ENCODE data around the gene PPP1CC.
"Not testable (repeated sequence)": the region's sequence is repeated elsewhere in the genome, so short reads cannot be mapped to it uniquely, and the experiment has no call there.

PPP1CC gene

DNA sequence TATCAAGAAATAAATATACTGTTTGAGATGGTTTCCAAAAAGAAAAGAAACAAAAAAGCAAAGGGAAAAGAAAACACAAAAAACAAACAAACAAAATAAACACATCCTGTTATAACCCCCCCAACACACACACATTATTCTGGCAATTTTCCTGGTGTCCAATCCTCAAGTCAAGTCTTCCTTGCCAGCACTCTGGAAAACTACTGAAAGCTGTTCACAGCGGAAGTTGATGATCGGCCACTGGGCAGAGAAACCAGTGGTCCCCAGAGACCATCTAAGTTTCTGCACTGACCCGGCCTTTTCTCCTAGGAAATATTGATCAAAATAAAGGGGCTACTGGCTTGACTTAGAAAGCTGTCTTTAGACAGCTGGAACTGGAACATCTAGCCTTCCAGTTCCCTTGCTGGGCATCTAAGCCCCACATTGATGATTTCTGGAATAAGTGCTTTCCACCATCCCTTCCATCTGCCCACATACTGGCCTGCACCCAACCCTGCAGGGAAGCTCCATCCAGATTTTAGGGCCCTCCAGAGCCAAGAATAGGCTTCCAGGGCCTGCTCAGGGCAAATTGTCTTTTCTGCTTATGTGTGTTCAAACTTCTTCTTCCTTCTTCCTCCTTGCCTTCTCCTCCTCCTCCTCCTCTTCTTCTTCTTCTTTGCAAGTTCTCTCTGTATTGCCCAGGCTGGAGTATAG lies 11.6 kb upstream of the PPP1CC start:
- no peak for DNase-seq (ENCODE audit: low spot score)

DNA sequence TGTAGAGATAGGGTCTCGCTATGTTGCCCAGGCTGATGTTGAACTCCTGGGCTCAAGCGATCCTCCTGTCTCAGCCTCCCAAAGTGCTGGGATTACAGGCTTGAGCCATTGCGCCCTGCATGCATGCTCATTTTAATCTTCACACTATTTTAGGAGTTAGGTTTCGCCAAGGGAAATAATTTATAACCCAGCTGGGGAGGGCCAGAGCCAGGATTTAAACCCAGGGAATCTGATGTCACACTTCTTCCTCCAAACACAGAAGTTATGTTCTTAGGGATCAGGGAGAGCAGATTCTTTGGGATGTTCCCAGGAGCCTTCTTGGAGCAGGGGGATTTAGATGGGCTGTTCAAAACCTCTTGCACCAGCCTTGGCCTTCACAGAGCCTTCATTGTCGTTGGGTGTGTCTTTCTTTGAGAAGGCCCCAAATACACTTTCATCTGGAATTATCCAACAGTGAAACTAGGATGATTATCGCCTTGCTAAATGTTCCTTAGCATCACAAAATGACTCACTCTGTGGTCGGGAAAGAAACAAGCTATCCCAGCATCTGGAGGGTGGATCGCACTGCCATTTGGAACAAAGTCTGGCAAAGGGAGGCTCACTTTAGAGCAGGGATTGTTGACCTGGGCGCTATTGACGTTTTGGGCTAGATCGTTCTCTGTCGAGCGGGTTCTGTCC lies 8.2 kb upstream of the PPP1CC start:
- no peak for DNase-seq (ENCODE audit: low spot score)

DNA sequence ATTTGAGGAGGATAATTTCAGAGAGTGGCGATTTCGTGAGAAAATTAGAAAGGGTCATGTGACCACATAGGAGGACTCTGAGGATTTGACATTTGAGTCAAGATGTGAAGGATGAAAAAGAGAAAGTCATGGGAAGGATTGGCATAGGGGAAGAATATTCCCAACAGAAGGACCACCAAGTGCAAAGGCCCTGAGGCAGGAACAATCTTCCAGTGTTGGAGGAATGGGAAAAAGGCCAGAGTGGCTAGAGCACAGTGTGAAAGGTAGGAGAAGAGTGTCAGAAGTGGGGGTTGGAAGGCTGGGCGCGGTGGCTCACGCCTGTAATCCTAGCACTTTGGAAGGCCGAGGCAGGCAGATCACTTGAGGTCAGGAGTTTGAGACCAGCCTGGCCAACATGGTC lies 3.9 kb upstream of the PPP1CC start:
- no peak for DNase-seq (ENCODE audit: low spot score)

DNA sequence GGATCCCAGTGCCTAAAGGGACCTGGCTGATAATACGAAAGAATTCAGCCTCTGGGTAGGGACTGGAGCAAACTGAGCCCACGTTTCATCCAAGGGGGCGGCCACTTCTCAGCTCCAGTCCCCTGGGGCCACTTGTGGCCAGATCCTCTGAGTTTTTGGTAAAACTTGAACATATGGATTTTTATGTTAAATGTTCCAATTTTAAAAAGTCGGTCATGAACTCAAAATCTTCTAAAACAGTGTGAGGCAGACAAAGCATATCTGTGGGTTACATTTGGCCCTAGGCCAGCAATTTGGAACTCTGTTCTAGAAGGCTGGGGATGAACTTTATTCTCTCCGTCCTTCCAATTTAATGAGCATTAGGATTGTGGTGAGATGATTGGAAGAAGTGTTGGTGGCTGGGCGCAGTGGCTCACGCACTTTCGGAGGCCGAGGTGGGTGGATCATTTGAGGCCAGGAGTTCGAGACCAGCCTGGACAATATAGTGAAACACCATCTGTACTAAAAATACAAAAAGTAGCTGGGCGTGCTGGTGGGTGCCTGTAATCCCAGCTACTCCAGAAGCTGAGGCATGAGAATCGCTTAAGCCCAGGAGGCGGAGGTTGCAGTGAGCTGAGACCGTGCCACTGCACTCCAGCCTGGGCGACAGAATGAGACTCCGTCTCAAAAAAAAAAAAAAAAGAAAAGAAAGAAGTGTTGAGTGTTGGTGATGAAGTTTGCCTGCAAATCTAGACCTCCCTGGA lies 3.0 kb upstream of the PPP1CC start:
- no peak for DNase-seq (ENCODE audit: low spot score)

DNA sequence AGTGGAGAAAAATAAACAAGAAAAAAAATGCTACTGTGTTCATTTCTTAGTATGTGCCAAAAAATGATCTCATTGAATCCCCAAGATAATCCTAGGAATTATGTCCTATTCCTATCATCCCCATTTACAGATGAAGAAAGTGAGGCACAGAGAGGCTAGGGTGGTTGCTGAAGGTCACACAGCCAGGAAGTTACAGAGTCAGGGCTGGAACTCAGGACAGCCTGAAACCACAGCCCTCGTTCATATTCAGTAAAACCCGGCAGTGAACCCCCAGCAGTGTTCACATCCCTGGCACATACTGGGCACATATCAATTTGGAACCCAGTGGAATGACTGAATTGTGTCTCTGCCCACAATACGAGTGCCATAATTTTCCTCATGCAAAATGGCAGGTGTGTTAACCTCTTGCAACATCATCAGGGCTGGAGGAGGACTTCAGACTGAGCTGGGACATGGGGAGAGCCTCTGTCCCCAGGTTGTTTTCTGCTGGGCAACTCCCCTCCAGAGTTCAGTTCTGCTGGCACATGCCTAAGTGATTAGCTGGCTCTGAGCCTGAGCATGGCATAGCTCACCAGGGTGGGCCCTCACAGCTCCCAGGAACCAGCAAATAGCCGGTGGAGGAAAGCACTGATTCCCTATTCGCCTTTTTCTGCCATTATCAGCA lies 2.0 kb upstream of the PPP1CC start:
- no peak for DNase-seq (ENCODE audit: low spot score)

DNA sequence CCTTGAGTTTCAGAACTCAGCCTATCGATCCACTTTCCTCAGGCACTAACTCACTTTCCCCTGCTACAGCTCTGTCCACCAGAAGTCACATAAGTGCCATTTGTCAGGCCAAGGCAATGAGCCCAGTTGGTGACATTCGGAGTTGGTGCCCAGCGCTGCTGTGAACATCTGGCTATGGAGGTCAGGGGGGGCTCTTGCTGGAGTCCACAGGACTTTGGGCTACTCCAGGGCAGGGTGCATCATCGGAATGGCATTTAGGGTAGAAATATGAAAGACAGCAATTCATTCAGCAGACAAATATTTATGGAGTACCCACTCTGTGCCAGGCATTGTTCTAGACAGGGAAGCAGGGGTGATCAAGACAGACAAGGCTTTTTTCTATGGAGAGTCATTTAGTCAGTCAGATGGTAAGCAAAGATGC lies 1.5 kb upstream of the PPP1CC start:
- DNase-seq (ENCODE audit: low spot score): peak; percentile 87

DNA sequence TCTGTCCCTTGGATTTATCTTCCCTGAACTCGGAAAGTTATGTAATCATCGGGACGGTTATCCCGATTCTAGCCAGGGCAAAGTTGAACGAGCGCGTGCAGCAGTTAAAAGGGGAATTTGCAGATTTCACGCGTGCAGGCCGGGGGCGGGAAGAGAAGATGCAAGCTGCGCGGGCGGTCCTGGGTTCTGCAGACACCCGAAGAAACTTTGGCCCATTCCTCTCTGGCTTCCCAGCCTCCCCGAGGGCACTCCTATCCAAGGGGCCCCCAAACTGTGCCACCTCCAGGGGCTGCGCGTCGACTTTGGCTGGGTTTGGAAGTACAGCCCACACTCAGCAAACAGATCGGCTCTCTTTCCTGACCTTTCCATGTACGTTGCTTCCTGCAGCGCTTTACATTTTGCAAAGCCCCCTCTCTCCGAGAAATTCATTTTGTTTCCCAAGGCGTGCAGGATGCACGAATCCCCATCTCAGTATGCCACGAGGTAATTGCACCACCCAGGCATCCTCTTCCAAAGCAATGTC lies 941 bp upstream of the PPP1CC start:
- no peak for DNase-seq (ENCODE audit: low spot score)

DNA sequence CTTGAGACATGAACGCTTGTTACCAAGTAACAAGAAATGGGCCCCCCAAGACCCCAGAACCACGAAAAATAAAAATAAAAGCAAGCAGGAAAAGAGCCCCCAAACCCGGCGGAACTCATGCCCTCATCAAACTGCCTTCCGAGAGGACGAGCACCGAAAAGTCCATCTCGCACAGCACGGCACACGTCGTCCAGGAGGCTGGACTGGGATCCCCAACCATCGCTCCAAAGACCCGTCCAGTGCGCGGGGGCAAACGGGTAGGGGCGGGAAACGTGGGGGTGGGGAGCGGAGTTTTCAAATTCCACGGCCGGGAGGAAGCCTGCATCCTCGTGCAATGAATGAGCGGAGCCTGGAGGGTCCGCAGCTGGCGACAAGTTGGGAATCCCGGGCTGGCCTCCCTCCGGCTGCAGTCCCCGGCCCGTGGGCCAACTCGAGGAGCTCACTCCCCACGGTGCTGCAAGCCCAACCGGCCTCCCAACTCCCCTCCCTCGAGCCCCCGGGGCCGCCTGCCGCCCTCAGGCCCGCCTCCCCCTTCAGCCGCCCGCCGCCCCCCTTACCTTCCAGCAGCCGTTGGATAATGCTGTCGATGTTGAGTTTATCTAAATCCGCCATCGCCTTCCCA lies 484 bp downstream of the PPP1CC start:
- no peak for DNase-seq (ENCODE audit: low spot score)

DNA sequence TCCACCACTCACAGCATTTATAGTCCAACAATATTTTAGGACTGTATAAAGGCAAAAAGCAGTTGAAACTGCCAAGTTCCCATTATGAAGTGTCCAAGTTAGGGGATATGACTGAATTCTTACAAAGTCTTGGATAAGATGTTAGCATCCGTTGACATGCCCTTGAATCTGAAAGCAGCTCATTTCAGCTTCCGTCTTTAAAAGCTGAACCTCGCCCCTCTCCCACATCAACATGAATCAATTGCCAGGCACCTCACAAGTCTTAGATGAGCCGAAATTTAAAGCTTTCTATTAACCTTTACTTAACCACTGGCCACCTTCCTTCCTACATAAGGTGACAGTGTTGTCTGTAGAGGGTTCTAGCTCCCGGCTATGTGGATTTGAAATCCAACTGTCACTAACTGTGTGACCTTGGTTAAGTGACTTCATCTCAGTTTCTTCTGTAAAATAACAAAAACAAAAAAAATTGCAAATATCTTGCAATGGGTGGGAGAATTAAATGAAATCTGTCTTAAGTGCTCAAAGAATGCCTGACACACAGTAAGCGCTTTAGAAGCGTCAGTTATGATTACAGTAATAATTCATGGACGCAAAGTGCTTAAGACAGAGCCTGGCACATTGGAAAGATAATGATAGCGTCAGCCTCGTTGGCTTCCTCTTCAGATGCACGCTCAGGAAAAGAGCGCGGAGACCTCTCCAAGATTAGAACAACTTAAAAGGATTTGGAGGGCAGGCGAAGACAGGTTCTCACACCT lies 1.2 kb downstream of the PPP1CC start:
- no peak for DNase-seq (ENCODE audit: low spot score)

DNA sequence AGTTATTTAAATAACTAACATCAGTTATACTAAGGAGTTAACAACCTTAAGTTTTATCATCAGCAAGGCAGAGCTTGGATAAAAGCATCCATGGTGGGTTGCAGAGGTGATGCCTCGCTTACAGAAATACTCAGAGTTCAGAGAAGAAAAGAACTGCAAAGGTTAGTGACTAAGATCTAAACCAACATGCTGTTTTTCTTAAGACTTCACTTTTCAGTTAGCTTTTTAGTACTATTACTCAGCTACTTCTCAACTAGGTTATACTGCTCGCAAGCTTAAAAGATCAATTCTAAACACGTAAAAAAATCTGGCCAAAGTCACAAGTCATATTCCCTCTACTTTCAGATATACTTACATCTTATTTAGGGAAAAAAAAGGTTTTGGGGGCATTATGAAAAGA lies 2.8 kb downstream of the PPP1CC start:
- DNase-seq (ENCODE audit: low spot score): no peak

DNA sequence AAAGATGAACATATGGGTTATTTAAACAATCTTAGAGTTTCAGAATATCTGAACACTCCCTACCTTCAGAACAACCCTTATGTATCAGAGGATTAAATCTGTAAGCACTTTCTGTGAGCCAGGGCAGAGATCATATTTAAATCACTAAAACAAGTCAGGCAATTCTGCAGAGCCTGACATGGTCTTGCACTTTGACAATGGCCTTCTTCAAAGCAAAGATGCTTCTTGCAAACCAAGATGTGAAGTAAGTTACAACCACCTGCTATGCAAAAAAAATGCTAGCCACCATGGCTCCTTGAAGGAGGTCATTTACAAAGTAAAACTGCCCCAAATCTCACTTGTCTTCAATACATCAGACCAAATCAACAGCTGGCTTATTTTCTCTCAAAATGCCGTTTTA lies 3.2 kb downstream of the PPP1CC start:
- no peak for DNase-seq (ENCODE audit: low spot score)

DNA sequence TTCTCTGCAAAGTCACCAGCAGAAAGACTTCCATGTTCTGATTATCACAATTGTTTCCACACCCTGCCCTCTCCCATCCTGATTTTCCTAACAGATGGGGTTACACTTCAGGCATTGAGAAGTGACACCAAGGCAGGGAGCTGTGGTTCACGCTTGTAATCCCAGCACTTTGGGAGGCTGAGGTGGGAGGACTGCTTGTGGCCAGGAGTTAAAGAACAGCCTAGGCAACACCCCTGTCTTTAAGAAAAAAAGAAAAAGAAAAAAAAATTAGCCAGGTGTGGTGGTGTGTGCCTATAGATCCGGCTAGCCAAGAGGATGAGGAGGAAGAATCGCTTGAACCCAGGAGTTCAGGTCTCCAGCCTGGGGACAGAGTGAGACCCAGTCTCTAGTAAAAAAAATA lies 5.2 kb downstream of the PPP1CC start:
- no peak for DNase-seq (ENCODE audit: low spot score)

DNA sequence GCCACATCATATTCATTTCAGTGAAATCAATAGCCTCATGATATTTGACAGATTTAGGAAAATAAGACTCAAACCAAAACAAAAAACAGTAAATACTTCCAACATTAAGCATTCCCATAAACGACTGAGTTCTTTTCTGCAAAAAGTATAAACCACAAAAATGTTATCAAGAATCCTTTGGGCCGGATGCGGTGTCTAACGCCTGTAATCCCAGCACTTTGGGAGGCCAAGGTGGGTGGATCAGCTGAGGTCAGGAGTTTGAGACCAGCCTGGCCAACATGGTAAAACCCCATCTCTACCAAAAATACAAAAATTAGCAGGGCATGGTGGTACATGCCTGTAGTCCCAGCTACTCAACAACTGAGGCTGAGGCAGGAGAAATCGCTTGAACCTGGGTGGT lies 5.7 kb downstream of the PPP1CC start:
- not testable (repeated sequence) for DNase-seq (ENCODE audit: low spot score)

DNA sequence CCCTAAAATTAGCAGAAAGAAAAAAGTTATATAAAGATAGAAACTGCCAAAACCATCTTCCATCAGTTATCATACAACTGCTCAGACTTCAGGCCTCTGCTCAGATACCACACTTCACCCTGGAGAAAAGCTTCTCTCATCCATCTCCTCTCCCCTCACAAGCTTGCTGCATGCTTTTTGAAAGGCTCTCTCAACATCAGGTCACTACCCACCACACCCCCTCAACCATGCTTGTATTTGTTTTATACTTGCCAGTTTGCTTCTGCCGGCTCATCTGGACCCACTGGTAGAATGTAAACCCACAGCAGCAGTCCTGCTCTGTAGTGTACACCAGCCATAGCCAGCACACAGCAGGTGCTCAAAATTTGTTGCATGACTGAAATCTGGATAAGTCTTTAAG lies 8.8 kb downstream of the PPP1CC start:
- no peak for DNase-seq (ENCODE audit: low spot score)

DNA sequence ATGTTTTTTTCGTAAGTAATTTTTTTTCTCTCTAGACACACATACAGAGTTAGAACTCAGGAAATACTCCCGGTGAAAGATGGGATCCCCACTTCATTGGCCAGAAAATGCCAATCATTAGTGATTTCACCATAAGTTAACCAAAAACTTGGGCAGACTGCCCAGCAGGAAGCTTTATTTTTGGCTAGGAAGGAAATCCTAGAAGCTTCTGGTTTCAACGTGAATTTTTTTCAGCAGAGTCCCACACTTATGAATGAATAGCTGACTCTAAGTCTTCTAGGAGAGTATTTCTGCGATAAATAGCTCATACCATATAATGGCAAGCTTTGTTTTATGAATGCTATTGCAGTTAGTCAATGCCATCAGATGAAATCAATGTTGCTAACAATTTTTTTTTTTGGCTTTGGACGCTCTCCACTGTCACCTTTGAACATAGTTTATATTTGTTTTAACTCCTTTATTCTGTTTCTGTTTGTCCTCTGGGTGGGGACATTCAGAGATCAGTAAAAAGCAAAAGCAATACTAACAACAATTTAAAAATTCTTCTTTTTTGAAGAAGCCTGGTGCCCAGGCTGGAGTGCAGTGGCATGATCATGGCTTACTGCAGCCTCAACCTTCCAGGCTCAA lies 9.5 kb downstream of the PPP1CC start:
- DNase-seq (ENCODE audit: low spot score): peak; percentile 70

DNA sequence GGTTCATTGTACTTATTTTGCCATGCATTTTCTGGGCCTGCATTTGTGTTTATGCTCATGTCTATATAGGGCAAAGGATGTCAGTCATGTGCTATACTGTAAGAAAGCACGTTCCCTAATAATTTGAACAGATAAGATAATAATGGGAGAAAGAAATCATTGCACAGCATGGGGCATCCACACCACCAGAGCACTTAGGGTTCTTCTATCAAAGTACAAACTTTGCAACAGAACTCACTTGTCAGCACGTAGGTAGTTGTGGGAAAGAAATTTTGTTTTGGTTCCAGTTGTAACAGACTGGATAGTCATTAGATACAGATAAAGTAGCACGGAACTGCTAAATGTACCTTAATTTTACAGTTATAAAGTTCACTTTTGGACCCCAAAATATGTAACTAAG lies 10.1 kb downstream of the PPP1CC start:
- no peak for DNase-seq (ENCODE audit: low spot score)

DNA sequence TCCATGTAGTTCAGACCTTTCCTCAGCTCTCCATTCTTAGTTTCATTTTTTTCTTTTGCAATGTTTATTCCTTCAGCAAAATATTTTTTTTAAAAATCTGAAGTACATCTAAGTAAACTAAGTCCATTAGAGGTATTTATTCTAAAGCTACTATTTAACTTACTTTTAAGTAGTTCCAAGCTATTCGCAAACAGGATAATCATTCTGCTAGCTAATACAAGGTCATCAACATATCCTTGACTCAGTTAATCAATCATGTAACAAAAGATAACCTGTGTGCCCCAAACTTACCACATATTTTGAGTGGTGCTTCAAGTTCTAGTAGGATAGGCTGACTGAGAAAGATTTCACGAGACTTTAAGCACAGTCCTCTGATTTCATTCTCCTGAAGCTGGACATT lies 11.2 kb downstream of the PPP1CC start:
- DNase-seq (ENCODE audit: low spot score): no peak

DNA sequence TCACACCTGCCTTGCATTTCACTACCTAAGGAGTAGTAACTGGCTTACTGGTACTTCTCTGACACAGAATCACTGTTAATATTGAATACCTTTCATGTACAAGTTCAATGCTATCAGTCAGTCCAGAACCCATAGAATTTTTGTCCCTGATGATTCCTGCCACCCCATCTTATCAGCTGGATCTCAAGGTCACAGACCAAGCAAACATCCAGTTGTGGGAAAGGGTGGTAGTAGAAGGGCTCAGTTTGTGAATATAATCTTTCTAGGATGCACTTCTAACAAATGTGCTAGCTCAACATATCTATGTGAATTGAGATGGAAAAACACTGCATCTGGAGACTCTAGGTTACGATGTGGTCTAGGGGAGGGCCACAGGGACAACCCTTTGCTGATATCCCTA lies 14.1 kb downstream of the PPP1CC start:
- DNase-seq (ENCODE audit: low spot score): no peak

DNA sequence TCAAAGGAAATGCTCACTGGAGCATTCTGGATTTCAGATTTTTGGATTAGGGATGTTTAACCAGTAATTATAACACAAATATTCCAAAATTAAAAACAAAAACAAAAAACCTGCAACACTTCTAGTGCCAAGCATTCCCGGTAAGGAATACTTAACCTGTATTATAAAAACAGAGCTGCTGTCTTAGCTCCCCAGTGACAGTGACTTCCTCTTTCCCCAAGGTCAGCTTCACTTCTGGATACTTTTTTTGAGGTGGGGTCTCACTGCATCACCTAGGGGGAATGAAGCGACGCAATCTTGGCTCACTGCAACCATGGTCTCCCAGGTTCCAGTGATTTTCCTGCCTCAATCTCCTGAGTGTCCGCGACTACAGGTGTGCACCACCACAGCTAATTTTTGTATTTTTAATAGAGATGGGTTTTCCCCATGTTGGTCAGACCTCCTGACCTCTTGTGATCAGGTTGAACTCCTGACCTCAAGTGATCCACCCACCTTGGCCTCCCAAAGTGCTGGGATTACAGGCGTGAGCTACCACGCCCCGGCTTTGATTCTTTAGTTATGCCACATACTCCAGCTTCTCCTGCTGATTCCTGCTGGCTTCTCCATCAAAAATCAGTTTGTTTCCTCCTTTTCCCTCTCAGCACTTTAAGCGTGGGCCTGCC lies 15.9 kb downstream of the PPP1CC start:
- DNase-seq (ENCODE audit: low spot score): no peak

DNA sequence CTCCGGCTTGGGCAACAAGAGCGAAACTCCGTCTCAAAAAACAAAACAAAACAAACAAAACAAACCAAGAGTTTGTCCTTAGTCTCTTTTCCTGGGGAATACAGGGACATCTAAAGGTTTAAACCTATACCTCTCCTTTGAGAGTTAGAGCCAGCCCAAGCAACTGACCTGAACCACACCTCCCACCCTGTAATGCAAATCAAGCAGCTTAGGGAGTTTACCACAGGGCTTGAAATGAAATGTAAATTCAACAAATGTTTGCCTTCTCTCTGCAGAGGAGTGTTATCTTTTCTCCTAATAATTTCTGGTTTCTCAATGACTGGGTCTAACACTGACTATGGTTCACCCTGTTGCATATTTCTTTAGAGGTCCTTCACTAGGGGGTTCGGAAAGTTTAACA lies 16.7 kb downstream of the PPP1CC start:
- DNase-seq (ENCODE audit: low spot score): no peak

Data from COLO829 (cell line).